HepG2 (cell line): Measurements from ENCODE around the gene APOC4. TPM values are rescaled to one million over a fixed set of nuclear protein-coding genes. Genes with fewer than 3 reads are reported as not detected.

Experiments used
- FOSL2 ChIP-seq: sonication (generic); formaldehyde crosslinking; IDR thresholded peaks from 2 replicates; pipeline ENCODE4 v1.4.0; 2020; ENCODE audit warnings: missing genetic modification reagents
- GABPB1 ChIP-seq: IDR thresholded peaks from 2 replicates; pipeline ENCODE4 v1.6.1; 2016; ENCODE audit warnings: mild to moderate bottlenecking, missing genetic modification reagents, moderate library complexity, missing compliant biosample characterization
- KMT2A ChIP-seq: sonication (generic); formaldehyde crosslinking; IDR thresholded peaks from 2 replicates; pipeline ENCODE4 v1.4.0; 2020; ENCODE audit warnings: missing genetic modification reagents
- POLR2G ChIP-seq: fragments of 200-400 bp; formaldehyde crosslinking; IDR thresholded peaks from 2 replicates; pipeline ENCODE4 v1.6.1; 2018; ENCODE audit warnings: mild to moderate bottlenecking, low read depth, low read length, moderate library complexity
- ZBTB39 ChIP-seq: sonication (generic); formaldehyde crosslinking; IDR thresholded peaks from 2 replicates; pipeline ENCODE4 v1.5.0; 2020; ENCODE audit warnings: missing genetic modification reagents
- ZNF138 ChIP-seq: sonication (generic); formaldehyde crosslinking; IDR thresholded peaks from 2 replicates; pipeline ENCODE4 v1.5.0; 2020; ENCODE audit warnings: mild to moderate bottlenecking, low read depth, missing genetic modification reagents
- ZNF33B ChIP-seq: sonication (generic); formaldehyde crosslinking; IDR thresholded peaks from 2 replicates; pipeline ENCODE4 v1.5.1; 2020; ENCODE audit warnings: mild to moderate bottlenecking, missing genetic modification reagents
- ZNF503 ChIP-seq: sonication (generic); formaldehyde crosslinking; IDR thresholded peaks from 2 replicates; pipeline ENCODE4 v1.4.0; 2020; ENCODE audit warnings: missing genetic modification reagents
- ZNF512 ChIP-seq: sonication (generic); formaldehyde crosslinking; IDR thresholded peaks from 2 replicates; pipeline ENCODE4 v1.4.0; 2020; ENCODE audit warnings: mild to moderate bottlenecking, missing genetic modification reagents
- ZNF530 ChIP-seq: sonication (generic); formaldehyde crosslinking; IDR thresholded peaks from 2 replicates; pipeline ENCODE4 v1.5.0; 2020; ENCODE audit warnings: low read depth, mild to moderate bottlenecking, missing genetic modification reagents
- ZNF710 ChIP-seq: sonication (generic); formaldehyde crosslinking; IDR thresholded peaks from 2 replicates; pipeline ENCODE4 v1.5.0; 2020; ENCODE audit warnings: mild to moderate bottlenecking, missing genetic modification reagents, borderline replicate concordance
- ZNF746 ChIP-seq: sonication (generic); formaldehyde crosslinking; IDR thresholded peaks from 2 replicates; pipeline ENCODE4 v1.8.0; 2022; ENCODE audit warnings: mild to moderate bottlenecking, missing genetic modification reagents
- polyA plus RNA-seq, 8 experiments: library from polyadenylated mRNA; depleted of rRNA in 3 of 8; stranded (reverse) in 7 of 8; unstranded in 1 of 8; fragments of >200 nt; fragmentation: Illumina TruSeq in 4 of 8; extraction: Trizol in 4 of 8; gene quantifications; 2 replicates each; pipeline versions ENCODE4 v1.2.1 to v1.2.3, GENCODE V29; 2011 to 2016; ENCODE audit warnings: low read depth in 4 of 8, missing spikeins in 1 of 8, mixed read lengths in 1 of 8; ENCODE audit not compliant: insufficient read depth in 1 of 8
- total RNA-seq, 5 experiments: library from RNA; depleted of rRNA; stranded (reverse); fragments of >200 nt; fragmentation: Illumina TruSeq; extraction: Trizol; gene quantifications; 2 replicates each; pipeline ENCODE4 v1.2.3, GENCODE V29; 2016; ENCODE audit warnings: low read depth in 1 of 5
- TF ChIP-seq, protein P1 (sequence below): sonication (generic); formaldehyde crosslinking; IDR thresholded peaks from 2 replicates; pipeline ENCODE4 v1.4.0; 2020; ENCODE audit warnings: missing genetic modification reagents
- TF ChIP-seq, protein P2 (sequence below): sonication (generic); formaldehyde crosslinking; conservative IDR thresholded peaks from 2 replicates; pipeline ENCODE4 v1.4.0; 2020; ENCODE audit warnings: missing genetic modification reagents

APOC4 gene
- total and polyA plus RNA-seq, 2 of the 13 experiments (the other 11 are each of a cell fraction or from before 2014, with no cell fraction given): 0.46 TPM; not detected in 1

- peak; percentile 91 for TF ChIP-seq ZBTB39 (CRISPR knock-in tag)
- TF ChIP-seq ZNF512 (CRISPR knock-in tag): 0 out of 2 replicates have a peak, but pooled peaks have one; percentile 23
- TF ChIP-seq ZNF503: no peak
- peak; percentile 58; the same call in 1 of the 2 replicates for TF ChIP-seq GABPB1
- TF ChIP-seq ZNF530 (CRISPR knock-in tag): no peak
- no peak for TF ChIP-seq ZNF710 (CRISPR knock-in tag)
- TF ChIP-seq ZNF33B (CRISPR knock-in tag): no peak; the same call in 1 of the 2 replicates
- peak; percentile 61 for TF ChIP-seq POLR2G
- TF ChIP-seq KMT2A (CRISPR knock-in tag): no peak; the same call in 1 of the 2 replicates
- peak; percentile 70 for TF ChIP-seq FOSL2
- TF ChIP-seq, protein P1, sequence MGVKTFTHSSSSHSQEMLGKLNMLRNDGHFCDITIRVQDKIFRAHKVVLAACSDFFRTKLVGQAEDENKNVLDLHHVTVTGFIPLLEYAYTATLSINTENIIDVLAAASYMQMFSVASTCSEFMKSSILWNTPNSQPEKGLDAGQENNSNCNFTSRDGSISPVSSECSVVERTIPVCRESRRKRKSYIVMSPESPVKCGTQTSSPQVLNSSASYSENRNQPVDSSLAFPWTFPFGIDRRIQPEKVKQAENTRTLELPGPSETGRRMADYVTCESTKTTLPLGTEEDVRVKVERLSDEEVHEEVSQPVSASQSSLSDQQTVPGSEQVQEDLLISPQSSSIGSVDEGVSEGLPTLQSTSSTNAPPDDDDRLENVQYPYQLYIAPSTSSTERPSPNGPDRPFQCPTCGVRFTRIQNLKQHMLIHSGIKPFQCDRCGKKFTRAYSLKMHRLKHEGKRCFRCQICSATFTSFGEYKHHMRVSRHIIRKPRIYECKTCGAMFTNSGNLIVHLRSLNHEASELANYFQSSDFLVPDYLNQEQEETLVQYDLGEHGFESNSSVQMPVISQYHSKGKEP (CRISPR knock-in tag): no peak
- TF ChIP-seq ZNF746 (CRISPR knock-in tag): peak; percentile 87; the same call in 1 of the 2 replicates
- TF ChIP-seq ZNF138 (CRISPR knock-in tag): no peak
- TF ChIP-seq, protein P2, sequence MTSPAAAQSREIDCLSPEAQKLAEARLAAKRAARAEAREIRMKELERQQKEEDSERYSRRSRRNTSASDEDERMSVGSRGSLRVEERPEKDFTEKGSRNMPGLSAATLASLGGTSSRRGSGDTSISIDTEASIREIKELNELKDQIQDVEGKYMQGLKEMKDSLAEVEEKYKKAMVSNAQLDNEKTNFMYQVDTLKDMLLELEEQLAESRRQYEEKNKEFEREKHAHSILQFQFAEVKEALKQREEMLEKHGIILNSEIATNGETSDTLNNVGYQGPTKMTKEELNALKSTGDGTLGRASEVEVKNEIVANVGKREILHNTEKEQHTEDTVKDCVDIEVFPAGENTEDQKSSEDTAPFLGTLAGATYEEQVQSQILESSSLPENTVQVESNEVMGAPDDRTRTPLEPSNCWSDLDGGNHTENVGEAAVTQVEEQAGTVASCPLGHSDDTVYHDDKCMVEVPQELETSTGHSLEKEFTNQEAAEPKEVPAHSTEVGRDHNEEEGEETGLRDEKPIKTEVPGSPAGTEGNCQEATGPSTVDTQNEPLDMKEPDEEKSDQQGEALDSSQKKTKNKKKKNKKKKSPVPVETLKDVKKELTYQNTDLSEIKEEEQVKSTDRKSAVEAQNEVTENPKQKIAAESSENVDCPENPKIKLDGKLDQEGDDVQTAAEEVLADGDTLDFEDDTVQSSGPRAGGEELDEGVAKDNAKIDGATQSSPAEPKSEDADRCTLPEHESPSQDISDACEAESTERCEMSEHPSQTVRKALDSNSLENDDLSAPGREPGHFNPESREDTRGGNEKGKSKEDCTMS (CRISPR knock-in tag): no peak
These were observed 38.2 kb upstream of the APOC4 start (continued) for GRCh38 chr19:44903602-44904425.
